GM18505 (cell line): Measurements from ENCODE around the gene ADGRE3.
"Not testable (repeated sequence)": the region's sequence is repeated elsewhere in the genome, so short reads cannot be mapped to it uniquely, and the experiment has no call there.

Source experiments
- ATAC-seq: cut with Tn5 transposase; IDR thresholded peaks from one replicate; pipeline ENCODE4 v1.9.1; 2021; ENCODE audit not compliant: unreplicated experiment
- POLR2A ChIP-seq: IDR thresholded peaks from 4 replicates; pipeline ENCODE4 v1.6.1; 2011; ENCODE audit warnings: borderline replicate concordance; ENCODE audit not compliant: insufficient read depth, insufficient read length; ENCODE audit errors: extremely low read depth

ADGRE3 gene

GRCh38 chr19:14611051-14611450, 63.6 kb downstream of the ADGRE3 start:
- no peak for TF ChIP-seq POLR2A
- no peak for ATAC-seq

- no peak for ATAC-seq
- peak; percentile 22 for TF ChIP-seq POLR2A
These were observed 68.0 kb downstream of the ADGRE3 start for GRCh38 chr19:14606627-14607026.

GRCh38 chr19:14603990-14604387, 70.7 kb downstream of the ADGRE3 start:
- peak; percentile 72 for ATAC-seq
- TF ChIP-seq POLR2A: peak; percentile 53

GRCh38 chr19:14599548-14600147, 75.0 kb downstream of the ADGRE3 start:
- no peak for TF ChIP-seq POLR2A
- no peak for ATAC-seq

- no peak for TF ChIP-seq POLR2A
- ATAC-seq: no peak
These were observed 79.1 kb downstream of the ADGRE3 start for GRCh38 chr19:14595558-14595957.

- not testable (repeated sequence) for ATAC-seq
These were observed 85.2 kb downstream of the ADGRE3 start for GRCh38 chr19:14589433-14589832.

- peak; percentile 74 for ATAC-seq
These were observed 89.5 kb downstream of the ADGRE3 start for GRCh38 chr19:14585187-14585586.

- not testable (repeated sequence) for ATAC-seq
These were observed 90.3 kb downstream of the ADGRE3 start for GRCh38 chr19:14584372-14584771.

GRCh38 chr19:14582894-14583340, 91.7 kb downstream of the ADGRE3 start, which contains the start of gene CLEC17A:
CLEC17A (plus strand) TSS chr19:14583084; CDS start chr19:14583161, 77 bp downstream.
- ATAC-seq: no peak
- TF ChIP-seq POLR2A: peak; percentile 99

GRCh38 chr19:14580623-14581237, 93.9 kb downstream of the ADGRE3 start:
- no peak for TF ChIP-seq POLR2A
- no peak for ATAC-seq

- no peak for ATAC-seq
- no peak for TF ChIP-seq POLR2A
These were observed 96.7 kb downstream of the ADGRE3 start for GRCh38 chr19:14577885-14578427.

- ATAC-seq: no peak
- TF ChIP-seq POLR2A: no peak
These were observed 97.4 kb downstream of the ADGRE3 start for GRCh38 chr19:14577264-14577663.

- TF ChIP-seq POLR2A: no peak
- ATAC-seq: no peak
These were observed 98.3 kb downstream of the ADGRE3 start for GRCh38 chr19:14576363-14576762.

GRCh38 chr19:14575428-14575980, 99.1 kb downstream of the ADGRE3 start:
- no peak for ATAC-seq
- no peak for TF ChIP-seq POLR2A
